SH-SY5Y (cell line): ENCODE measurements around the gene FYTTD1.

Experiments
- GATA2 ChIP-seq: IDR thresholded peaks from 2 replicates; pipeline ENCODE4 v1.6.1; 2011; ENCODE audit warnings: mild to moderate bottlenecking, low read depth, low read length
- GATA3 ChIP-seq: IDR thresholded peaks from 2 replicates; pipeline ENCODE4 v1.6.1; 2011; ENCODE audit warnings: low read depth, mild to moderate bottlenecking, low read length, moderate library complexity

GRCh38 chr3:197804511-197804910 lies 54.8 kb downstream of the FYTTD1 start:
- TF ChIP-seq GATA2 (no peak), GATA3 (no peak)
